A673 (cell line): Measurements from ENCODE around the gene ROR1. TPM values are rescaled to one million over a fixed set of nuclear protein-coding genes. Genes with fewer than 3 reads are reported as not detected.

ENCODE experiments used
- BruUV-seq: library from RNA; stranded (reverse); fragments of 400-500 nt; replicated peaks from 2 replicates; lab custom pipeline; 2021; lab: Mats Ljungman, UMichigan
- CTCF ChIA-PET: fragments of 300-600 bp; sonication (Branson Sonifier 250); formaldehyde crosslinking; loops from one replicate; lab custom pipeline; 2022; ENCODE audit warnings: antibody characterized with exemption; lab: Charles Lee
- POLR2A ChIA-PET: fragments of 300-600 bp; sonication (Branson Sonifier 250); formaldehyde crosslinking; loops from one replicate; lab custom pipeline; 2022; ENCODE audit warnings: antibody characterized with exemption; ENCODE audit not compliant: low non-redundant PET; lab: Charles Lee
- DNase-seq: peaks from one replicate; pipeline ENCODE4 v3.0.0-alpha.2; 2015; ENCODE audit warnings: low spot score
- H3K27ac ChIP-seq: fragments of 200-600 bp; sonication (generic); 2 replicates; pipeline ENCODE4 v1.5.1; 2016; ENCODE audit warnings: mixed run types, low read depth, mild to moderate bottlenecking, mixed read lengths, antibody characterized with exemption, low read length; ENCODE audit not compliant: poor library complexity, severe bottlenecking
- H3K27me3 ChIP-seq: fragments of 200-600 bp; sonication (generic); replicated peaks from 2 replicates; pipeline ENCODE4 v1.6.1; 2017; ENCODE audit warnings: mixed run types, low read depth, mild to moderate bottlenecking, mixed read lengths, antibody characterized with exemption, low read length; ENCODE audit not compliant: insufficient read depth, poor library complexity
- H3K36me3 ChIP-seq: fragments of 200-600 bp; sonication (generic); 2 replicates; pipeline ENCODE4 v1.6.1; 2016; ENCODE audit warnings: mixed run types, mild to moderate bottlenecking, mixed read lengths, antibody characterized with exemption, low read length; ENCODE audit not compliant: insufficient read depth, poor library complexity, severe bottlenecking
- H3K4me1 ChIP-seq: fragments of 200-600 bp; sonication (generic); 2 replicates; pipeline ENCODE4 v1.6.1; 2017; ENCODE audit warnings: mixed run types, mild to moderate bottlenecking, mixed read lengths, antibody characterized with exemption, low read length; ENCODE audit not compliant: insufficient read depth, poor library complexity, severe bottlenecking
- H3K4me3 ChIP-seq: fragments of 200-600 bp; sonication (generic); 2 replicates; pipeline ENCODE4 v1.5.1; 2016; ENCODE audit warnings: low read depth, mixed run types, mild to moderate bottlenecking, mixed read lengths, low read length; ENCODE audit not compliant: poor library complexity, severe bottlenecking
- H3K9me3 ChIP-seq: fragments of 200-600 bp; sonication (generic); 2 replicates; pipeline ENCODE4 v1.6.1; 2016; ENCODE audit warnings: mixed run types, low read depth, mild to moderate bottlenecking, mixed read lengths, antibody characterized with exemption, low read length; ENCODE audit not compliant: poor library complexity, severe bottlenecking
- CTCF ChIP-seq: fragments of 300-800, 200-600 bp; sonication (generic); conservative IDR thresholded peaks from 2 replicates; pipeline ENCODE4 v1.5.1; 2017; ENCODE audit warnings: low read depth, mild to moderate bottlenecking, antibody characterized with exemption, low read length, moderate library complexity, mixed read lengths
- EZH2 ChIP-seq: fragments of 200-600 bp; sonication (generic); IDR thresholded peaks from 2 replicates; pipeline ENCODE4 v1.6.1; 2017; ENCODE audit warnings: borderline replicate concordance, low read depth, mild to moderate bottlenecking, mixed read lengths, antibody characterized with exemption, low read length; ENCODE audit not compliant: poor library complexity, severe bottlenecking
- intact Hi-C: fragments of 100-400 bp; cut with micrococcal nuclease; formaldehyde crosslinking; loops from one replicate; pipeline ENCODE4 v1.10.0; 2022; ENCODE audit not compliant: unreplicated experiment
- total RNA-seq: library from RNA; stranded (reverse); gene quantifications from 2 replicates; pipeline ENCODE4 v1.2.3, GENCODE V29; 2021

The ROR1 gene
- total RNA-seq, 1 experiment from 2014 or later, result 7.4 TPM

DNA sequence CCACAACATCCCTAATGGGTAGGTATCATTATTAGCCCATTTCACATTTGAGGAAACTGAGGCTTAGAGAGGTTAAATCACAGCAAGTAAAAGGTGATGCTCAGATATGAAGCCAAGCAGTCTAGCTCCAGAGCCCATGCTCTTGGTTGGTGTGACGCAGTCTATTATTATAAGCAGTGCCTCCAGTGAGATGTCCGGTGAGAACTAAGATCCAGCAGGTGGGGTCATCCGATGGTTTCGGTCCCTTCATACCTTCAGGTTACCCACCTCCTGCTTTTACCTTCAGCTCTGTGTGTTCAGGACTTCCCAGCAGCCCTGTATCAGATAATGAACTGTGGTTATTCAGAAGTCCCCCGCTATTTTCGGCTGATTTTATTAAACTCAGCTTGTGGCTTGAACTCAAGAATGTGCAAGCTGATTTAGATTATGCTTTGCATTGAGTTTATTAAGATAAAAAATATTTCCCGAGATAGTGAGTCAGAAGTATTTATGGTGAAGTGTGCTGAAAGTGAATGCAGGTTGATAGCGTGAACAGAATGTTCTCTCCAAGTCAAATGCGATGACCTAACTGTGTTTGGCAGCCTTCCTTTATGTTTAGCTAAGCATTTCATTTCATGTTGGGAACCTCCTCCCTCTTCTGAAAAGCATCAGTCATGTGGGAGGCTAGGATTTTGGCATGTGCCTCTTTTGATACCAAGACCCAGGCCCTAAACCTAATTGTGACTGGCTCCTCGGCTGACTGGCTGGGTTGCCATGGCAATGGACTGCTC is 268.7 kb downstream of the ROR1 start:
- intact Hi-C loops, result loop anchor here (10.0 kb wide), 1 partner anchor 62 kb away; no protein-coding TSS in a partner anchor
- CTCF ChIA-PET, result no interaction called here
- Histone ChIP-seq H3K27ac (no peak overlapping the region), H3K36me3 (no peaks in the 10 kb centered on the region), H3K27me3 (no peaks in the 10 kb centered on the region), H3K4me1 (peaks cover 5% of the 10 kb centered on the region), H3K9me3 (no peaks in the 10 kb centered on the region), H3K4me3 (no peak overlapping the region)
- POLR2A ChIA-PET, result no interaction called here
- TF ChIP-seq EZH2 (no peak), CTCF (no peak)
- peak; percentile 43 for DNase-seq
- no TSS peak for BruUV-seq

- H3K4me3 ChIP-seq, result no peak overlapping the region
- no peaks in the 10 kb centered on the region for H3K9me3 ChIP-seq
- DNase-seq, result no peak
- H3K27ac ChIP-seq, result no peak overlapping the region
- no peaks in the 10 kb centered on the region for H3K36me3 ChIP-seq
- ChIA-PET POLR2A (no interaction called here), CTCF (no interaction called here)
- peaks cover 13% of the 10 kb centered on the region for H3K4me1 ChIP-seq
- no peaks in the 10 kb centered on the region for H3K27me3 ChIP-seq
- intact Hi-C loops, result loop anchor here (10.0 kb wide), 1 partner anchor 62 kb away; no protein-coding TSS in a partner anchor
- TF ChIP-seq EZH2, result no peak
- BruUV-seq, result no TSS peak
These were observed 269.5 kb downstream of the ROR1 start for GRCh38 chr1:64043288-64043687.

DNA sequence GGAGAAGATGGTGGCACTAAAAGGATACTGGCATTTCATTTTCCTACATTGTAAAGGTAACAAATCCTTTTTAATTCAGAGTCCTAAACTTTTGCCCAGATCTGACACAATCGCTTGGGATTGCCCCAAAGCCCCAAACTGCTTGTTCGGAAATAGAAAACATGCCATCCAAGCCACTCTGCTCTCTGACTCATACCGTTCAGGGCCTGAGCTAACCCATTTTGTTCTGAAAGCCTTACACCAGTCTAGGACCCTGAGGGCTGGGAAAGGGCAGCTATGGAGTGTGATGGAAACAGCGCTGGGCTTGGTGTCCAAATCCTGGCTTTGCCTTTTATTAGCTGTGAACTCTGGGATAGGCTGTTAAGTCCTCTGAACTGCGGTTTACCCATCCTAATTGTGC is 270.2 kb downstream of the ROR1 start:
- Histone ChIP-seq H3K4me1 (peaks cover 14% of the 10 kb centered on the region), H3K9me3 (no peaks in the 10 kb centered on the region), H3K4me3 (no peak overlapping the region), H3K27ac (no peak overlapping the region), H3K36me3 (no peaks in the 10 kb centered on the region), H3K27me3 (no peaks in the 10 kb centered on the region)
- intact Hi-C loops, result loop anchor here (10.0 kb wide), 1 partner anchor 61 kb away; no protein-coding TSS in a partner anchor
- no peak for DNase-seq
- BruUV-seq, result no TSS peak
- no peak for TF ChIP-seq EZH2
- CTCF ChIA-PET, result no interaction called here
- POLR2A ChIA-PET, result interaction anchor here (0.6 kb wide), 1 partner anchor 25 kb away, joined by 3 read pairs; no protein-coding TSS in a partner anchor

DNA sequence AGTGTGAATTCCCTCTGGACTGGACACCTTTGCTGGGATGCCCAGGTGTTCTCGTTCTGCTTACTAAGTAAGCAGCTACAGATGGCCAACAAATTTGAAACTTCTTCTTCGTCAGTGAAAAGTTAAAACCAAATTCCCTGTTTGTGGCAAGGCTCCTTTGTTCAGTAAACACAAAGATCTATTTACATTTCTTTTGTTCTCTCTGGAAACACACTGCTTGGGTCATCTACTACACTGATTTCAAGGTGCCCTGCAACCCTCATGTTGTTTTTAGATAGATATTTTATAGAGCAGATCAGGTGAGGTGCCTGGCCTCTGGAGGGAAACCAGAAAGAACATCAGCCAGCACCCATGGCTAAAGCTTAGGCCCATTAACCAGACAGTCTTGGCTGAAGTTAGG is 272.4 kb downstream of the ROR1 start:
- Histone ChIP-seq H3K4me1 (peaks cover 14% of the 10 kb centered on the region), H3K4me3 (no peak overlapping the region), H3K9me3 (no peaks in the 10 kb centered on the region), H3K27ac (no peak overlapping the region), H3K27me3 (no peaks in the 10 kb centered on the region), H3K36me3 (no peaks in the 10 kb centered on the region)
- no peak for DNase-seq
- ChIA-PET CTCF (no interaction called here), POLR2A (no interaction called here)
- TF ChIP-seq CTCF (no peak), EZH2 (no peak)
- intact Hi-C loops, result loop anchor here (10.0 kb wide), 1 partner anchor 59 kb away; no protein-coding TSS in a partner anchor
- no TSS peak for BruUV-seq
